ENCODE data around the gene KRTAP4-16. TPM values are rescaled to one million over a fixed set of nuclear protein-coding genes. Genes with fewer than 3 reads are reported as not detected.
"Not testable (repeated sequence)": the region's sequence is repeated elsewhere in the genome, so short reads cannot be mapped to it uniquely, and the experiment has no call there.

KRTAP4-16 gene
- total RNA-seq, 8 experiments from 2014 or later = 0.47 TPM; not detected in 7

- ATAC-seq (replicated peaks in 6 of 8) = not testable (repeated sequence)
- no CpG with 5 or more reads among the region's 1 CpG for WGBS, 10 experiments
Observed at GRCh38 chr17:41108728-41109386, 6.8 kb upstream of the KRTAP4-16 start.

GRCh38 chr17:41107941-41108450 is 6.0 kb upstream of the KRTAP4-16 start:
- in situ Hi-C loops (cut with MboI; ENCODE audit: low pct_unique_long_range_greater_than_20kb in 2 of 9, low sequenced_read_pairs in 9 of 9, unreplicated experiment in 9 of 9) = no loop called here
- ATAC-seq (replicated peaks in 6 of 8) = no peak
- Histone ChIP-seq H3K4me1 (replicated peaks in 1 of 2) (no peaks in the 10 kb centered on the region), H3K27ac (no peak overlapping the region), H3K4me3 (no peak overlapping the region)
- 33 to 100% (median 58%) methylated on average over 1 of the region's 1 CpG; no CpG with 5 or more reads in 6 of the 10 experiments for WGBS, 10 experiments

More at GRCh38 chr17:41108728-41109386, 6.8 kb upstream of the KRTAP4-16 start:
- H3K27ac ChIP-seq; H3K4me1 ChIP-seq (replicated peaks in 1 of 2); H3K4me3 ChIP-seq; in situ Hi-C loops (cut with MboI; ENCODE audit: low pct_unique_long_range_greater_than_20kb in 2 of 9, low sequenced_read_pairs in 9 of 9, unreplicated experiment in 9 of 9): not testable (repeated sequence)

DNA sequence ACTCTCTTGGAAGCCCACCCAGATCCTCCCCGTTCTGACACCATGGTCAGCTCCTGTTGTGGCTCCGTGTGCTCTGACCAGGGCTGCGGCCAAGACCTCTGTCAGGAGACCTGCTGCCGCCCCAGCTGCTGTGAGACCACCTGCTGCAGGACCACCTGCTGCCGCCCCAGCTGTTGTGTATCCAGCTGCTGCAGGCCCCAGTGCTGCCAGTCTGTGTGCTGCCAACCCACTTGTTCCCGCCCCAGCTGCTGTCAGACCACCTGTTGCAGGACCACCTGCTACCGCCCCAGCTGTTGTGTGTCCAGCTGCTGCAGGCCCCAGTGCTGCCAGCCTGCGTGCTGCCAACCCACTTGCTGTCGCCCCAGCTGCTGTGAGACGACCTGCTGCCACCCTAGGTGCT is 3.3 kb upstream of the KRTAP4-16 start, which contains the start of gene KRTAP4-9:
Gene KRTAP4-9, plus strand, starts transcription at position 43 of the 400 bp plus-strand sequence. Its CDS starts 0 bp downstream, at position 43.
- ATAC-seq (replicated peaks in 6 of 8); H3K27ac ChIP-seq; in situ Hi-C loops (cut with MboI; ENCODE audit: low pct_unique_long_range_greater_than_20kb in 2 of 9, low sequenced_read_pairs in 9 of 9, unreplicated experiment in 9 of 9); H3K4me1 ChIP-seq (replicated peaks in 1 of 2); H3K4me3 ChIP-seq: not testable (repeated sequence)
- no CpG with 5 or more reads among the region's 10 CpGs for WGBS, 10 experiments

GRCh38 chr17:41104386-41105038 is 2.5 kb upstream of the KRTAP4-16 start:
- in situ Hi-C loops (cut with MboI; ENCODE audit: low pct_unique_long_range_greater_than_20kb in 2 of 9, low sequenced_read_pairs in 9 of 9, unreplicated experiment in 9 of 9); H3K4me1 ChIP-seq (replicated peaks in 1 of 2); H3K4me3 ChIP-seq; H3K27ac ChIP-seq: not testable (repeated sequence)
- WGBS, 10 experiments = 80 to 100% methylated on average over 1 of the region's 2 CpGs; no CpG with 5 or more reads in 8 of the 10 experiments
- peak in 2 of 8 experiments; percentile 49 to 53 for ATAC-seq (replicated peaks in 6 of 8)

DNA sequence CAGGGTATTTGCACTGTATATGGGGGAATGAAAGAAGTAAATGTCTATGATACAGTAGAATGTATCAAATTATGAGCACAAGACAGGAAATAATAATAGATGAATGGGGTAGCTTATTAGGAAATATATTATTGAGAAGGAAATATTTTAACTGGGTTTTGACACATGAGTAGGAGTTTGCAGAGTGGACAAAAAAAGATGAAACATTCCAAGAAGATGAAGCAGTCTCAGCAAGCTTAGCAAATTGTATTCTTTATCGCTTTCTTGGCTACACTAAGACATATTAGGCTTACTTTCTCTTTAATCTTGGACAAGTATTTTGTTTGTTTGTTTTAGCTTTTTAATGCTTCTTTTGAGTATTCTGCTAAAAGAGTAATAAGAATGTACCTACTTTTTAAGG is 1.9 kb upstream of the KRTAP4-16 start:
- no peak overlapping the region for H3K4me3 ChIP-seq
- 83 to 100% (median 92%) methylated on average over 1 of the region's 1 CpG; no CpG with 5 or more reads in 1 of the 10 experiments for WGBS, 10 experiments
- no peak for ATAC-seq (replicated peaks in 6 of 8)
- H3K4me1 ChIP-seq (replicated peaks in 1 of 2) = no peaks in the 10 kb centered on the region
- no peak overlapping the region for H3K27ac ChIP-seq
- in situ Hi-C loops (cut with MboI; ENCODE audit: low pct_unique_long_range_greater_than_20kb in 2 of 9, low sequenced_read_pairs in 9 of 9, unreplicated experiment in 9 of 9) = no loop called here

GRCh38 chr17:41099682-41100480 is 2.1 kb downstream of the KRTAP4-16 start:
- H3K27ac ChIP-seq; in situ Hi-C loops (cut with MboI; ENCODE audit: low pct_unique_long_range_greater_than_20kb in 2 of 9, low sequenced_read_pairs in 9 of 9, unreplicated experiment in 9 of 9); H3K4me3 ChIP-seq; H3K4me1 ChIP-seq (replicated peaks in 1 of 2): not testable (repeated sequence)
- WGBS, 10 experiments = 48 to 100% (median 77%) methylated on average over 1 to 7 of the region's 7 CpGs
- peak in 3 of 8 experiments; percentile 32 to 85 (median 78) for ATAC-seq (replicated peaks in 6 of 8)

DNA sequence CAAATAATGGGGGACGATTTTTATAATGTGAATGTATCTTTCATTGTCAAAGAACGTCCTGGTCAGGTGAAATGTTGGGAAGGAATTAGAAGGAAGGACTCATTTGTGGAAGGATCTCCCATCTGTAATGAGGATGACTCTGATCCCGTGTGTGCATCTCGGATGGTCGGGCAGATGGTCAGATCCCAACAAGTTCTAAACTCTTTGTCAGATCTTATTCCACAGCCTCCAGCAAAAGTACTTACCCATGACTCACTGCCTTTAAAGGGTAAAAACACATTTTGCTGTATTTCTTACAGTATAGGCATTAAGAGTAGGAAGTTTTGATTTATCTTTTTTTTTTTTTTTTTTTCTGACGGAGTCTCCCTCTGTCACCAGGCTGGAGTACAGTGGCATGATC is 3.5 kb downstream of the KRTAP4-16 start:
- no peak for ATAC-seq (replicated peaks in 6 of 8)
- in situ Hi-C loops (cut with MboI; ENCODE audit: low pct_unique_long_range_greater_than_20kb in 2 of 9, low sequenced_read_pairs in 9 of 9, unreplicated experiment in 9 of 9) = no loop called here
- H3K4me1 ChIP-seq (replicated peaks in 1 of 2) = no peaks in the 10 kb centered on the region
- WGBS, 10 experiments = 47 to 86% (median 78%) methylated on average over 2 to 6 of the region's 6 CpGs
- no peak overlapping the region for H3K27ac ChIP-seq
- no peak overlapping the region for H3K4me3 ChIP-seq

- H3K4me3 ChIP-seq = no peak within 1 kb of the TSS
- in situ Hi-C loops (cut with MboI; ENCODE audit: low pct_unique_long_range_greater_than_20kb in 2 of 9, low sequenced_read_pairs in 9 of 9, unreplicated experiment in 9 of 9) = no loop called here
- H3K27ac ChIP-seq = no peak within 1 kb of the TSS
- ATAC-seq (replicated peaks in 6 of 8) = no peak
- WGBS, 10 experiments = 37 to 78% (median 57%) methylated on average over 1 to 4 of the region's 4 CpGs; no CpG with 5 or more reads in 4 of the 10 experiments
- no peaks in the 10 kb centered on the region for H3K4me1 ChIP-seq (replicated peaks in 1 of 2)
Observed at GRCh38 chr17:41098042-41098441, 4.0 kb downstream of the KRTAP4-16 start, which contains the start of gene KRTAP4-8. Gene KRTAP4-8, minus strand, starts transcription at chr17:41098142. Its CDS starts 58 bp downstream, at chr17:41098084.

GRCh38 chr17:41096055-41096454 is 6.0 kb downstream of the KRTAP4-16 start:
- peak in 3 of 8 experiments; percentile 92 to 99 (median 99) for ATAC-seq (replicated peaks in 6 of 8)
- WGBS, 10 experiments = 40 to 100% (median 84%) methylated on average over 2 to 7 of the region's 7 CpGs; no CpG with 5 or more reads in 2 of the 10 experiments
- Histone ChIP-seq H3K27ac (no peak overlapping the region), H3K4me1 (replicated peaks in 1 of 2) (no peaks in the 10 kb centered on the region), H3K4me3 (no peak overlapping the region)
- in situ Hi-C loops (cut with MboI; ENCODE audit: low pct_unique_long_range_greater_than_20kb in 2 of 9, low sequenced_read_pairs in 9 of 9, unreplicated experiment in 9 of 9) = no loop called here

- 0 to 100% (median 40%) methylated on average over 1 to 4 of the region's 4 CpGs; no CpG with 5 or more reads in 4 of the 10 experiments for WGBS, 10 experiments
- in situ Hi-C loops (cut with MboI; ENCODE audit: low pct_unique_long_range_greater_than_20kb in 2 of 9, low sequenced_read_pairs in 9 of 9, unreplicated experiment in 9 of 9); ATAC-seq (replicated peaks in 6 of 8); H3K4me1 ChIP-seq (replicated peaks in 1 of 2); H3K4me3 ChIP-seq; H3K27ac ChIP-seq: not testable (repeated sequence)
Observed at GRCh38 chr17:41088760-41089352, 13.2 kb downstream of the KRTAP4-16 start.

- H3K4me3 ChIP-seq; in situ Hi-C loops (cut with MboI; ENCODE audit: low pct_unique_long_range_greater_than_20kb in 2 of 9, low sequenced_read_pairs in 9 of 9, unreplicated experiment in 9 of 9); H3K27ac ChIP-seq; ATAC-seq (replicated peaks in 6 of 8); H3K4me1 ChIP-seq (replicated peaks in 1 of 2): not testable (repeated sequence)
- WGBS, 10 experiments = 0 to 67% methylated on average over 1 of the region's 14 CpGs; no CpG with 5 or more reads in 8 of the 10 experiments
Observed at GRCh38 chr17:41084100-41084856, 17.7 kb downstream of the KRTAP4-16 start, which contains the start of gene KRTAP4-7. Gene KRTAP4-7, plus strand, starts transcription at chr17:41084150. Its CDS starts 57 bp downstream, at chr17:41084207.

DNA sequence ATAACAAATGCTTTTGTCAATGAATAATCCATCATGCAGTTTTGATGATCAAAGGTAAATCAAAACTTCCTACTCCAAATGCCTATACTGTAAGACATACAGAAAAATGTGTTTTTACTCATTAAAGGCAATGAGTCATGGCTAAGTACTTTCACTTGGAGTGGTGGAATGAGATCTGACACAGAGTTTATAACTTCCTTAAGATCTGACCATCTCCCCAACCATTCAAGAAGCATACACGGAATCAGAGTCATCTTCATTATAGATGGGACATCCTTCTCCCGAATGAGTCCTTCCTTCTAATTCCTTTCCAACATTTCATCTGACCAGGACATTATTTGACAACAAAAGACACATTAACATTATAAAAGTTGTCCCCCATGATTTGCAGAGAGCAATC is 18.6 kb downstream of the KRTAP4-16 start:
- H3K4me1 ChIP-seq (replicated peaks in 1 of 2); ATAC-seq (replicated peaks in 6 of 8); H3K27ac ChIP-seq; in situ Hi-C loops (cut with MboI; ENCODE audit: low pct_unique_long_range_greater_than_20kb in 2 of 9, low sequenced_read_pairs in 9 of 9, unreplicated experiment in 9 of 9); H3K4me3 ChIP-seq: not testable (repeated sequence)
- 60 to 71% methylated on average over 1 of the region's 2 CpGs; no CpG with 5 or more reads in 8 of the 10 experiments for WGBS, 10 experiments

Measured in motor neuron (in vitro differentiated cells).